ENCODE measurements around the gene DOCK2.

DOCK2 gene

GRCh38 chr5:169695025-169695625, 58.0 kb downstream of the DOCK2 start:
- DNase-seq, result no peak

DNA sequence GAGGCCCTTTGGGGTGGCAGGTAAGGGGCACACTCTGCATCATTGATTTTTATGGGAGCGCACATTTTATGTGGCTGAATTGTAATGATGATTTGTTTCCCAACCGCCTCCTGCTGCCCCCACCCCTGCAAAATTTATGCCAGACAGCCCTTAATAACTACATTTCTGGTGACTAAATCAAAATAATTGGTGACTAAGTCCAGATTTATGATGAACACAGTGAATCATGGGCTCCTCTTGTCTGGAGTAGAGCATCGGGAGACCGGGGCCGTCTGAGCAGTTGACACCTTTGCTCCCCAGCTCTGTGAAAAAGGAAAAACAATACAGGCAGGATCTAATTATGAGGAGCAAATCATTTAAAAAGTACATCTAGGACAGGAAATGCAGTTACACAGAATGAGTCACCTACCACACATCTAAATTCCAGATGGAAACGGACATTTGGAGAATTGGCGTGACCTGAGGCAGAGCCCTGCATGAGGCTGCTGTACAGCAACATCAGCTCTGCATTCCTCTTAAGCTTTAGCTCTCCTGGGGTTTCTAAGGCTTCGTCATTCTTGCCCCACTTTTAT, 58.9 kb downstream of the DOCK2 start:
- DNase-seq, result peak; percentile 53

- no peak for DNase-seq
Observed at GRCh38 chr5:169696621-169697510, 59.8 kb downstream of the DOCK2 start.

- DNase-seq, result no peak
Observed at GRCh38 chr5:169697511-169697890, 60.4 kb downstream of the DOCK2 start.

DNA sequence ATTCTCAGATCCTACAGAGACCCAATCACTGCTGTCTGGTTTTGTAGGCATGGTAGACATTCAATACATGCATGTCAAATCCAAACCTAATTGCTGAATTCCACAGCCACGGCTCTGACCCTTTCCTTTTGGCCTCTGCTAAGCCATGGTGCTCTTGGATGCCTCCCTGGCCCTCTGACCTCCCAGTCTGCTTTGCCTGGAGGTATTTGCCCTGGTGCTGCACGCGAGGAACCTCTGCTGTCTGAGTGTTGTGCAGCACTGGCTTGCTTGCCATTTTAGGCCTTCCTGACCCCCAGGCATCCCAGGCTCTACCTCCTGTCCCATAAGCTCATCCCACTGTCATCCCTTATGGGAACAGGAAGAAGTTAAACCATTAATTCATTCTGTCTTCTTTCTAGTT, 60.9 kb downstream of the DOCK2 start:
- DNase-seq, result no peak

DNA sequence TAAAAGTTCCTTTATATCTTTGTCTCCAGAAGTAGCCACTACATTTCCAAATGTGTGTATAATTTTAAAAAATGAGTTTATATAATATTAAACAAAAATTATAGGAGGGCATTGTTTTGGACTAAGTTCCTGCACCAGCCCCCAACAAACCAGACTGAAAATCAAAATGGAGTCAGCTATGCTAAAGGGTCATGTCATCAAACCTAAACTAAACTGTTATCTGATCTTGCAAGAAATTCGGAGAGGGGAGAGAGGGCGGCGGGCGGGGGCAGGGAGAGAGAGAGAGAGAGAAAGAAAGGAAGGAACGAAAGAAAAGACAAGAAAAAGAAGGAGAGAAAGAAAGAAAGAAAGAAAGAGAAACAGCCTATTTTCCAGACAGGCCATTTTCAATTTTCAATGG, 63.5 kb downstream of the DOCK2 start:
- no peak for DNase-seq

GRCh38 chr5:169701910-169702451, 64.9 kb downstream of the DOCK2 start:
- no peak for DNase-seq

- no peak for DNase-seq
Observed at GRCh38 chr5:169702693-169703481, 65.8 kb downstream of the DOCK2 start.

DNA sequence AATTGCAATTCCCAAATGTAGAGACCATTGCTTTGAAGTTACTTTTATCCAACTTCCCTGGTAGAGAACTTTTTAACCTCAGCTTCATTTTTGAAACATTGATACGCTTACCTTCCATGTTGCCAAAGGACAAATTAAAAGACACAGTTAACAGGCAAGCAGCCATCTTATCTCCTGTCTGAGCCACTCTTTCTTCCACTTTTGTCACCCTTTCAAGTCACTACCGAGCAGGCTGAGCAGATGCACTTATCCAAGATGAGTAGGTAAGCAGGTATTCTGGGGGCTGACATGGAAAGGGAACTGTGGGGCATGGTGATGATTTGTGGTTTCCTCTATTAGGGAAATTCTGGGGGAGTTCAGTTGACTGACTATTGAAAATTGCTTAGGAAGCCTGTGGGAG, 66.7 kb downstream of the DOCK2 start:
- DNase-seq, result no peak

- no peak for DNase-seq
Observed at GRCh38 chr5:169705322-169705721, 68.2 kb downstream of the DOCK2 start.

- DNase-seq, result no peak
Observed at GRCh38 chr5:169706071-169706470, 69.0 kb downstream of the DOCK2 start.

- no peak for DNase-seq
Observed at GRCh38 chr5:169706758-169707450, 69.8 kb downstream of the DOCK2 start.

DNA sequence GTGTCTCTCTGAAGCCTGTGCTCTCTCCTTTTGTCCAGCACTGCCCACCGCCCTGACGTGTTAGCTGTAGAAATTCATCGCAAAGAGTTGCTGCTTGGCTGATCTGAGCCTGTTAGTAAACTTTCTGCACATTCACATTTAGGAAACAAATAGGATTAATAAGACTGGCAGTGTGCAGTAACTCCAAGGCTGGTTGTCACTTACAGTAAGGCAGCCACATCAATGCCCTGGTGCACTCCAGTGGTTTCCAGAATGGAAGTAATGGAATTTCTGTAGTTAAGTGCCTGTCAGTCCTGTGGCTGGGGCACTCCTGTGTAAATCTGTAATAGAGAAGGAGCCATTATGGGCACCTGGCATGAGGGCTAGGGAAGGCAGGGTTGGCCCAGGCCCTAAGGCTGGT, 70.6 kb downstream of the DOCK2 start:
- no peak for DNase-seq

DNA sequence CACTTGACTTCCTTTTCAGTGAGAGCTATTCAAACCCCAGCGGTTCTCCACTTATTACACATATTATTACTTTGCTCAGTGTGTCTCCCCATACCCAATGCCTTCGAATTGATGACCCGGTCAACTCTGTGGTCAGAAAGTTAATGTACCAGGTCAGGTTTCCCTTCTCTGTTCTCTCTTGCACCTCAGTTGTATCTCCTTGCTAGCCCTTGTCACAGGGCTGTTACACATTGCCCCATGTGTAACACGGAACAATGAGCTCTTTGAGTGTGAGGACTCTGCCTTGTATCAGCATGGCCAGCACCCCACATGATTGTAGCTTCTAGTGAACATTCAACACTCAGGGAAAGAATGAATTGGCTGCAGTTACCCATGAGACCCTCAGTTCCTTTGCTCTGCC, 73.6 kb downstream of the DOCK2 start:
- DNase-seq, result no peak

DNA sequence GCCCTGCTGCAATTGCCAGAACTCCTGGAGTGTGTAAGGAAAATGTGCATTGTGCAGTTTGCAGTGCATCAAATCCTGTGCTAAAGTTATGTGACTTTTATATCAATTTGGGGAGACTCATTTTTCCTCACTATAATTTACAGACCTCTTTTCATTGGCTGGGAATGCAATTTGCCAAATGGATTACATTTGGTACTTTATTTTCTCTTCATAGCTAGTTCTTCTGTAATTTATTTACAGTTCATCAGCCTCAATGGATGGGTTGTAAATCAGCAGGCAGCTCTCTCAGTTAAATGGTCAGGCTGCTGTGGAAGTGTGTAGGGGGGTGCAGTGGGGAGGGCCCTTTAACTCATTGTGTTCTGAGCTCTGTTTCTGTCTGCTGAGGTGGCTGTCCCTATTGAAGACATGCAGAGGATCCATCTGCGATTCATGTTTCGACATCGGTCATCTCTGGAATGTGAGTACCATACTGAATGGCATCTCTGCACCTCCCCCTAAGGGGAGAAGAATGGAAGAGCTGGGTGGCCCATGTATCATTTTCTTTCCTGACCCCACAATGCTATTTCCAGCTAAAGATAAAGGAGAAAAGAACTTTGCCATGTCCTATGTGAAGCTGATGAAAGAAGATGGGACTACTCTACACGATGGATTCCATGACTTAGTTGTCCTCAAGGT, 74.6 kb downstream of the DOCK2 start:
- no peak for DNase-seq

- no peak for DNase-seq
Observed at GRCh38 chr5:169712428-169712827, 75.4 kb downstream of the DOCK2 start.

GRCh38 chr5:169716287-169716686, 79.2 kb downstream of the DOCK2 start:
- no peak for DNase-seq

DNA sequence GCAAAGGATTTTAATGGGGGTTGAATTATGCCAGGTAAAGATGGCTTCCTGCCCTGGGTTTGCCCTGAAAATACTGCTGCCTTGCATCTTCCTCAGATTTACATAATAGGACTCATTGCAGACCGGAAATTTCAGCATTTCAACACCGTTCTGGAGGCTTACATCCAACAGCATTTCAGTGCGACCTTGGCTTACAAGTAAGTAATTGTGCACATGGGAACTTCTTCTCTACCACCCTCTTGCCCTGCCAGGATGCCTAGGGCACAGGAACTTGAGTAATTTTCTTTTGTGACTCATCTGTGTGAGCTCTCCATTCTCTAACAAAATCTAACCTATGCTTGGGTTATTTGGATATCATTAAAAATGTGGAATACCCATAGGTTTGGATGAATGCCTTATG, 80.2 kb downstream of the DOCK2 start:
- DNase-seq, result no peak

GRCh38 chr5:169719360-169720314, 82.6 kb downstream of the DOCK2 start:
- no peak for DNase-seq

- no peak for DNase-seq
Observed at GRCh38 chr5:169721771-169722170, 84.7 kb downstream of the DOCK2 start.

All from 8988T (cell line).